ENCODE data around the gene ITGAD. TPM values are rescaled to one million over a fixed set of nuclear protein-coding genes. Genes with fewer than 3 reads are reported as not detected.

Gene ITGAD
- total and polyA plus RNA-seq, 2 of the 13 experiments (the other 11 are each of a cell fraction or from before 2014, with no cell fraction given), result not detected

DNA sequence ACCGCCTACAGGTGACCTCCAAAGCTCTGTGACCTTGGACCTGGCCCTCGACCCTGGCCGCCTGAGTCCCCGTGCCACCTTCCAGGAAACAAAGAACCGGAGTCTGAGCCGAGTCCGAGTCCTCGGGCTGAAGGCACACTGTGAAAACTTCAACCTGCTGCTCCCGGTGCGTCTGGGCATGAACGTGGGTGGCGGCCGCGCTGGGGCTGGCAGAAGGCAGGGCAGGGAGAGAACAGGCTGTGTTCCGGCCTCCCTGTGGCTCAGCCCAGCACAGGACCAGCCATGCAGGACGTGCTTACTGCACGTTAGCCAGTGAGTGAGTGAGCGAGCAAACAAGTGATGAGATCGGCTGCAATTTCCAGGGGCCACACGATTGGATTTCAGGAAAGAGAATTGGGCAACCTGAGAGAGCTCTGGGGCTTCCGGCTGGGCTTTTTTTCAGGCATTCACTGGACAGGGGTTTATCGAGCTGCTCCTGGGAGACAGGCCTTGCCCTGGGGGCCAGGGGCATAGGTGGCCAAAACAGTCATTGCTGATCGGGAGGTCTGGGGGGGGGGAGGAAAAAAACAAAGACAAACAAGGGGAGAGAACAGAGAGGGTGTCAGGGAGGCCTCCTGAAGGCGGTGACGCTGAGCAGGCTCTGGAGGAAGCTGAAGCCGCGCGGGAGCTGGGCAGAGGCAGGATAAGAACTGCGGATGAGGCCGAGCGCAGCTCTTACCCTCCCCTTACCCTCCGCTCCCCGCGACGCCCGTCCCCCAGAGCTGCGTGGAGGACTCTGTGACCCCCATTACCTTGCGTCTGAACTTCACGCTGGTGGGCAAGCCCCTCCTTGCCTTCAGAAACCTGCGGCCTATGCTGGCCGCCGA lies 21.3 kb upstream of the ITGAD start (continued):
- TF ChIP-seq YEATS4 (CRISPR knock-in tag; IDR thresholded peaks at IDR 0.05; ENCODE audit: borderline replicate concordance) (peak; percentile 73; the same call in 1 of the 2 replicates), ZNF24 (IDR thresholded peaks at IDR 0.05) (no peak), FOXA1 (IDR thresholded peaks at IDR 0.05) (no peak), FOXA1 (CRISPR knock-in tag; IDR thresholded peaks at IDR 0.05) (peak; percentile 34; the same call in 1 of the 2 replicates), ZNF446 (CRISPR knock-in tag; IDR thresholded peaks at IDR 0.05) (no peak), ZNF577 (CRISPR knock-in tag; IDR thresholded peaks at IDR 0.05; ENCODE audit: borderline replicate concordance, low read depth) (no peak), ZNF207 (IDR thresholded peaks at IDR 0.05; ENCODE audit: borderline replicate concordance) (no peak), FOXM1 (CRISPR knock-in tag; IDR thresholded peaks at IDR 0.05) (no peak), ERF (CRISPR knock-in tag; IDR thresholded peaks at IDR 0.05) (no peak), ZNF883 (CRISPR knock-in tag; IDR thresholded peaks at IDR 0.05; ENCODE audit: not compliant biosample characterization) (peak; percentile 37), ZNF441 (CRISPR knock-in tag; IDR thresholded peaks at IDR 0.05; ENCODE audit: borderline replicate concordance) (peak; percentile 80; the same call in 1 of the 2 replicates), ZFY (CRISPR knock-in tag; IDR thresholded peaks at IDR 0.05) (peak; percentile 63), NCOA5 (CRISPR knock-in tag; IDR thresholded peaks at IDR 0.05) (no peak), SETDB1 (CRISPR knock-in tag; IDR thresholded peaks at IDR 0.05; ENCODE audit: borderline replicate concordance) (no peak)
- TF ChIP-seq, protein P1, sequence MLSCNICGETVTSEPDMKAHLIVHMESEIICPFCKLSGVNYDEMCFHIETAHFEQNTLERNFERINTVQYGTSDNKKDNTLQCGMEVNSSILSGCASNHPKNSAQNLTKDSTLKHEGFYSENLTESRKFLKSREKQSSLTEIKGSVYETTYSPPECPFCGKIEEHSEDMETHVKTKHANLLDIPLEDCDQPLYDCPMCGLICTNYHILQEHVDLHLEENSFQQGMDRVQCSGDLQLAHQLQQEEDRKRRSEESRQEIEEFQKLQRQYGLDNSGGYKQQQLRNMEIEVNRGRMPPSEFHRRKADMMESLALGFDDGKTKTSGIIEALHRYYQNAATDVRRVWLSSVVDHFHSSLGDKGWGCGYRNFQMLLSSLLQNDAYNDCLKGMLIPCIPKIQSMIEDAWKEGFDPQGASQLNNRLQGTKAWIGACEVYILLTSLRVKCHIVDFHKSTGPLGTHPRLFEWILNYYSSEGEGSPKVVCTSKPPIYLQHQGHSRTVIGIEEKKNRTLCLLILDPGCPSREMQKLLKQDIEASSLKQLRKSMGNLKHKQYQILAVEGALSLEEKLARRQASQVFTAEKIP (CRISPR knock-in tag; IDR thresholded peaks at IDR 0.05; ENCODE audit: borderline replicate concordance), result no peak
- TF ChIP-seq, protein P2, sequence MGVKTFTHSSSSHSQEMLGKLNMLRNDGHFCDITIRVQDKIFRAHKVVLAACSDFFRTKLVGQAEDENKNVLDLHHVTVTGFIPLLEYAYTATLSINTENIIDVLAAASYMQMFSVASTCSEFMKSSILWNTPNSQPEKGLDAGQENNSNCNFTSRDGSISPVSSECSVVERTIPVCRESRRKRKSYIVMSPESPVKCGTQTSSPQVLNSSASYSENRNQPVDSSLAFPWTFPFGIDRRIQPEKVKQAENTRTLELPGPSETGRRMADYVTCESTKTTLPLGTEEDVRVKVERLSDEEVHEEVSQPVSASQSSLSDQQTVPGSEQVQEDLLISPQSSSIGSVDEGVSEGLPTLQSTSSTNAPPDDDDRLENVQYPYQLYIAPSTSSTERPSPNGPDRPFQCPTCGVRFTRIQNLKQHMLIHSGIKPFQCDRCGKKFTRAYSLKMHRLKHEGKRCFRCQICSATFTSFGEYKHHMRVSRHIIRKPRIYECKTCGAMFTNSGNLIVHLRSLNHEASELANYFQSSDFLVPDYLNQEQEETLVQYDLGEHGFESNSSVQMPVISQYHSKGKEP (CRISPR knock-in tag; IDR thresholded peaks at IDR 0.05), result no peak
- TF ChIP-seq, protein P3, sequence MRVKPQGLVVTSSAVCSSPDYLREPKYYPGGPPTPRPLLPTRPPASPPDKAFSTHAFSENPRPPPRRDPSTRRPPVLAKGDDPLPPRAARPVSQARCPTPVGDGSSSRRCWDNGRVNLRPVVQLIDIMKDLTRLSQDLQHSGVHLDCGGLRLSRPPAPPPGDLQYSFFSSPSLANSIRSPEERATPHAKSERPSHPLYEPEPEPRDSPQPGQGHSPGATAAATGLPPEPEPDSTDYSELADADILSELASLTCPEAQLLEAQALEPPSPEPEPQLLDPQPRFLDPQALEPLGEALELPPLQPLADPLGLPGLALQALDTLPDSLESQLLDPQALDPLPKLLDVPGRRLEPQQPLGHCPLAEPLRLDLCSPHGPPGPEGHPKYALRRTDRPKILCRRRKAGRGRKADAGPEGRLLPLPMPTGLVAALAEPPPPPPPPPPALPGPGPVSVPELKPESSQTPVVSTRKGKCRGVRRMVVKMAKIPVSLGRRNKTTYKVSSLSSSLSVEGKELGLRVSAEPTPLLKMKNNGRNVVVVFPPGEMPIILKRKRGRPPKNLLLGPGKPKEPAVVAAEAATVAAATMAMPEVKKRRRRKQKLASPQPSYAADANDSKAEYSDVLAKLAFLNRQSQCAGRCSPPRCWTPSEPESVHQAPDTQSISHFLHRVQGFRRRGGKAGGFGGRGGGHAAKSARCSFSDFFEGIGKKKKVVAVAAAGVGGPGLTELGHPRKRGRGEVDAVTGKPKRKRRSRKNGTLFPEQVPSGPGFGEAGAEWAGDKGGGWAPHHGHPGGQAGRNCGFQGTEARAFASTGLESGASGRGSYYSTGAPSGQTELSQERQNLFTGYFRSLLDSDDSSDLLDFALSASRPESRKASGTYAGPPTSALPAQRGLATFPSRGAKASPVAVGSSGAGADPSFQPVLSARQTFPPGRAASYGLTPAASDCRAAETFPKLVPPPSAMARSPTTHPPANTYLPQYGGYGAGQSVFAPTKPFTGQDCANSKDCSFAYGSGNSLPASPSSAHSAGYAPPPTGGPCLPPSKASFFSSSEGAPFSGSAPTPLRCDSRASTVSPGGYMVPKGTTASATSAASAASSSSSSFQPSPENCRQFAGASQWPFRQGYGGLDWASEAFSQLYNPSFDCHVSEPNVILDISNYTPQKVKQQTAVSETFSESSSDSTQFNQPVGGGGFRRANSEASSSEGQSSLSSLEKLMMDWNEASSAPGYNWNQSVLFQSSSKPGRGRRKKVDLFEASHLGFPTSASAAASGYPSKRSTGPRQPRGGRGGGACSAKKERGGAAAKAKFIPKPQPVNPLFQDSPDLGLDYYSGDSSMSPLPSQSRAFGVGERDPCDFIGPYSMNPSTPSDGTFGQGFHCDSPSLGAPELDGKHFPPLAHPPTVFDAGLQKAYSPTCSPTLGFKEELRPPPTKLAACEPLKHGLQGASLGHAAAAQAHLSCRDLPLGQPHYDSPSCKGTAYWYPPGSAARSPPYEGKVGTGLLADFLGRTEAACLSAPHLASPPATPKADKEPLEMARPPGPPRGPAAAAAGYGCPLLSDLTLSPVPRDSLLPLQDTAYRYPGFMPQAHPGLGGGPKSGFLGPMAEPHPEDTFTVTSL (CRISPR knock-in tag; IDR thresholded peaks at IDR 0.05; ENCODE audit: borderline replicate concordance), result peak; percentile 68; the same call in 1 of the 2 replicates
- TF ChIP-seq, protein P4, sequence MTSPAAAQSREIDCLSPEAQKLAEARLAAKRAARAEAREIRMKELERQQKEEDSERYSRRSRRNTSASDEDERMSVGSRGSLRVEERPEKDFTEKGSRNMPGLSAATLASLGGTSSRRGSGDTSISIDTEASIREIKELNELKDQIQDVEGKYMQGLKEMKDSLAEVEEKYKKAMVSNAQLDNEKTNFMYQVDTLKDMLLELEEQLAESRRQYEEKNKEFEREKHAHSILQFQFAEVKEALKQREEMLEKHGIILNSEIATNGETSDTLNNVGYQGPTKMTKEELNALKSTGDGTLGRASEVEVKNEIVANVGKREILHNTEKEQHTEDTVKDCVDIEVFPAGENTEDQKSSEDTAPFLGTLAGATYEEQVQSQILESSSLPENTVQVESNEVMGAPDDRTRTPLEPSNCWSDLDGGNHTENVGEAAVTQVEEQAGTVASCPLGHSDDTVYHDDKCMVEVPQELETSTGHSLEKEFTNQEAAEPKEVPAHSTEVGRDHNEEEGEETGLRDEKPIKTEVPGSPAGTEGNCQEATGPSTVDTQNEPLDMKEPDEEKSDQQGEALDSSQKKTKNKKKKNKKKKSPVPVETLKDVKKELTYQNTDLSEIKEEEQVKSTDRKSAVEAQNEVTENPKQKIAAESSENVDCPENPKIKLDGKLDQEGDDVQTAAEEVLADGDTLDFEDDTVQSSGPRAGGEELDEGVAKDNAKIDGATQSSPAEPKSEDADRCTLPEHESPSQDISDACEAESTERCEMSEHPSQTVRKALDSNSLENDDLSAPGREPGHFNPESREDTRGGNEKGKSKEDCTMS (CRISPR knock-in tag; conservative IDR thresholded peaks at IDR 0.05), result no peak

Measured in HepG2 (cell line).